Measurements from ENCODE around the gene DMD.

Gene DMD

GRCh38 chrX:31832263-31832662 is 1379.1 kb downstream of the DMD start:
- DNase-seq: no peak

DNA sequence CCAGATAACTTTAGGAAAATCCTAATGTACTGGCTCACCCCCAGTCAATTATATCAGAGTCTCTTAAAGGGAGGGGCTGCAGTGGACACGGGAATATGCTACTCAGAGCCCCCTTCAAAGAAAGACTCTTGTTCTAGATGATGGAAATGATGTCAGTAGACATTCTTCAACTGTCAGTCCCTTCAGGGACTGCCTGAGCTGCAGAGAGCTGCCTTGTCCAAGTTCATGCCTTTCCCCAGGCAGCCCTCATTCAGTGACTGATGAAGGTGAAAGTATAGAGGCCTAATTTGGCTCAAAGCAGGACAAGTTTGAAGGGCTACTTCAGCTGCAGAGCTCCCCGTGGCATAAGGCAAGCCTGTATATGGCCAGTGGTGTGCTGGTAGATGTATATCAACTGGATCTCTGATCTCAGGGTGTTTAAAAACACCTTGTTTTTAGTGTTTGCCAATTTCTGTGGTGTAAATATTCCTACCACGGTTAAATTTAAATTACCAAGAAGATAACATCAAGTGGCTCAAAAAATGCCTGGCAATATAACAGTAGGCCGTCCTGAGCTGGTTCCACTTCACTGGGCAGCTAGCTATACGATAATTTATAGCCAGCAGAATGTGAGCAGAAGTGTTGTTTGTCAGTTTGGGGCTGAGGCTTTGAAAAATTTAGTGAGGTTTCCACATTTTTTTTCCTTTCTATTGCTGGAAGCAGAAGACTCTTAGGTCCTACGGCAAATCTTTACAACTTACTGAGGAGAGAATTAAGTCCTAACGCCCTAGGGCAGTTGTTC is 1390.7 kb downstream of the DMD start:
- DNase-seq: no peak

DNA sequence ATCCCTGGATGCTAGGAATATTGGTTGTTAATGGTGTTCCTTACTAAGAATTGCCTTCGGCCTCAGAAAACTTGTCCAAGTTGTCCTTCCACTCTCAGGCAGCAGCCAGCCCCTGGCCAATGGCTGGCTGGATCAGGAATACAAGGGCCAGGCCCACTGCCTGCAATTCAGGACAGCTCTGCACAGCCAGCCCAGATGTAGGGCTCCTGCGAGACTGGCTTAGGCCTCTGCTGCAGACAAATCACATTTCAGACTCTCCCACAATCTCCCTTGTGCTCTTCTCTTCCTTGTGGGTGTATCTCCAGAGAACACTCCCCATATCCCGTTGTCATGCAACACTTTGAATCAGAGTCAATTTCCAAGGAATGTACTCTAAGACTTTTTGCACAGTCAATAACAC is 1391.9 kb downstream of the DMD start:
- no peak for DNase-seq

DNA sequence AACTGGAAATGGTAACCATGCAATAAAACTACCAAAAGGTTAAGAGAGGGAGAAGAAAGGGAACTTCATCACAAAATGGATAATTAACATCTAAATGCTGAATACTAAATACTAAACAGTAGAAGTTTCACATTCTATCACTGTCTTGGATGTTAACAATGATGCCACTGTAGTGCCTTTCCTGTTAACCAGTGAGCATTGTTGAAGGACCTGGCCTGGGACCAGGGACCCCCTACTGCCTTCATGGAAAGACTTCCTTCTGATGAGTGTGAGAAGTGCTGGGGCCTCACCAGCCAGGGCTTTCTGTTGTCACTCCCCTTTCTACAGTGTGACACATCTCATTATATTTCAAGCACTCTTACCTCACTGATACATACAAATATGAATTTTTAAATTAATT is 1400.2 kb downstream of the DMD start:
- DNase-seq: no peak

DNA sequence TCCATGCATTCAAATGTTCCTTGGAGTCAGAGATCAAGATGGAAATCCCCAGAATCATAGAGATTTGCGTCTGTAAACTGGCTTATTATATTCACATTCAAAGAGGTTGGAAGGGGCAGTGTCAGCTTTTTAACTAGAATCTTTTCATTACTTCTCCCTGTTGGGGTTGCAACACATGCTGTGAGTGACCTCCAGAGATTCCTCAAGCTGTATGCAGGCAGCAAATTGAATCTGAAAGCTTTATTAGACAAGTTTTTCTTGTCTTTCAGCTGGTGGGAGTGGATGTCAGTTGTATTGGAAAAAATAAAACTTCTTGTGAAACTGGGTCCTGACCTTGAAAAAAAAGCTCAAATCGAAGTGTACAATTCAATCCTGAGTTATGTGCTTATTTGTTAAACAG is 1403.0 kb downstream of the DMD start:
- no peak for DNase-seq

GRCh38 chrX:31807165-31807564 is 1404.2 kb downstream of the DMD start:
- no peak for DNase-seq

DNA sequence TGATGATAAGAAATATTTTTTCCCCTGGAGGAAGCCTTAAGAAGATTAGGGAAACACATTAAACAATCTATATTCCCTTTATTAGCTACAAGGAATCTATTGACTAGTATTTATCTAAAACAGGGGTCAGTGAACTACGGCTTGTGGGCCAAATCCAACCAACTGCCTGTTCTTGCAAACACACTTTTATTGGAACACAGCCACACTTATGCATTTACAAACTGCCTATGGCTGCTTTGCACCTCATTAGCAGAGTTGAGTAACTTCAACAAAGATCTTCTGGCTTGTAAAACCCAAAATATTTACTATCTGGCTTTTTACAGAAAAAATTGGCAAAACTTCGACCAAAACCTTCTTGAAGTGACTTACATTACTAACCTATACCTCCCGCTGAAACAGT is 1405.6 kb downstream of the DMD start:
- DNase-seq: no peak

DNA sequence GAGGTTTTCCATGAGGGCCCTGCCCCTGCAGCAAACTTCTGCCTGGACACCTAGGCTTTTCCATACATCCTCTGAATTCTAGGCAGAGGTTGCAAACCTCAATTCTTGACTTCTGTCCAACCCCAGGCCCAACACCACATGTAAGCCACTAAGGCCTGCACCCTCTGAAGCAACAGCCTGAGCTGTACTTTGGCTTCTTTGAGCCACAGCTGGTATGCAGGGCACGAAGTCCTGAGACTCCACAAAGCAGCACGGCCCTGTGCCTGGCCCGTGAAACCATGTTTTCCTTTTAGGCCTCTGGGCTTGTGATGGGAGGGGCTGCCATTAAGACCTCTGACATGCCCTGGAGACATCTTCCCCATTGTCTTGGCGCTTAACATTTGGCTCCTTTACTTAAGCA is 1411.1 kb downstream of the DMD start:
- DNase-seq: no peak

- DNase-seq: no peak
Observed at GRCh38 chrX:31796624-31797023, 1414.7 kb downstream of the DMD start.

- no peak for DNase-seq
Observed at GRCh38 chrX:31747411-31747810, 1463.9 kb downstream of the DMD start.

GRCh38 chrX:31743004-31743403 is 1468.3 kb downstream of the DMD start:
- DNase-seq: no peak

GRCh38 chrX:31717474-31717873 is 1493.9 kb downstream of the DMD start:
- DNase-seq: no peak

- no peak for DNase-seq
Observed at GRCh38 chrX:31715675-31716074, 1495.7 kb downstream of the DMD start.

DNA sequence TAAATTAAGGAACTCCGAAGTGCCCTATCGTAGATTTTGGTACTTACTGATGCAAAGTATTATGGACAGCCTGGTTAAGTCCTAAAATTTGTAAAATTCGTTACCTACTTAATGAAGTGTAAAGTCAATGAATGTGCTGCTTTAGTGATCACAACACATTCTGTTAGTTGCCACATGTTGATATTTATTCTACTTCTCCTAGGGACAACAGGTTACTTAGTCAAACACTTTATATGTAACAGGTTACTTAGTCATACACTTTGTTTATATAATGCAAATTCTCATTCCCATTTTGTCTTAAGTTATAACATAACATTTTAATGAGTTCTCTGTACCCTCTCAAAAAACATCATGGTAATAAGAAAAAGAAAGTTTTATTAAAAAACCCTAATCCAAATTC is 1496.6 kb downstream of the DMD start:
- no peak for DNase-seq

DNA sequence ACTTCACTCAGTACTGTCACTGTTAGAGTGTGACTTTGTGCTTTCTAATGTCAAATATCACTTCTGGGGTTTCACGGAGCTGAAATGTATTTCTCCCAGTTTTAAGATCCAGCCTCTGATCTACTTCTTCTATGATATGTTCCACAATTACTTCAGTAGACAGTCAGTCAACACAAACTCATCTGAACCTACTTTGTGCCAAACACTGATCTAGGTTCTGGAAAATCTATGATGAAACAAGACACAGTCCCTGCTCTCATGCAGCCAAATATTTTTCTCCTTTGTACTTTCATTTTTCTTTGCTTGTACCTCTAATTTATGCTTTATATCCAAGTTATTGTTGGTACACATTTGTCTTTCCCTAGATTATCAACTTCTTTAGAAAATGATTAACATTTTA is 1498.2 kb downstream of the DMD start:
- no peak for DNase-seq

DNA sequence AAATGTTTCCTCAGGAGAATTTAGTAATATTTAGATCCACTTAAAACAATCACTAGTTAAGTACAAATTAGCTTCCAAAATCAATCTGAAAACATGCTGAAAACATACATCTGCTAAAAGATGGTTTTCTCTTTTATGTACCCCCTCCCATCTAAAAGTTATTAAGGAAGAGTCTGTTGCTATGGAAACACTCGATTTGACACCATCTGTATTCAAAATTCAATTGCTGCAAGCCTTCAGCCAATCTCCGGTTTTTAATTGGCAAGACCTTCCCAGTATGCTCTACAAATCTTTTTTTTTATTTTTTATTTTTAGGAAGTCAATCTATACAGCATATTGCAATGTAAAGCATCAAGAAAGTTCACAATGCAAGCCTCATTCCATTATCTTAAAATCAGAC is 1500.2 kb downstream of the DMD start:
- no peak for DNase-seq

DNA sequence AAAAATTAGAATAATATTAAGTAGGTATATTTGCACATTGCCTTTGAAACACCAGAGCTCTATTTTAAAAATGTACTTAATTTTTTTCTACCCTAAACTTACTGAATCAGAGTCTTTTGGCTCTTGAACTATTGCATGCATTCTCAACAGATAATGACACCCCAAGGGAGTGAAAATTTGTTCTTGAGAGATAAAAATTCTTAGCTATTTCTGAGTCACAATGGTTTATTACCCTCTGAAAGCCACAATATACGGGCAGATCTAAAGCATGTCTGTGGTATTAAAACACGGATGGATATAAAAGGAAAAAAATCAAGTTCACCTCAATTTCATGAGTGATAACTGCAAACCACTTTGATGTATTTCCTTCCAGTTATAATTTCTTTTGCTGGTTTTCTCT is 1503.2 kb downstream of the DMD start:
- no peak for DNase-seq

DNA sequence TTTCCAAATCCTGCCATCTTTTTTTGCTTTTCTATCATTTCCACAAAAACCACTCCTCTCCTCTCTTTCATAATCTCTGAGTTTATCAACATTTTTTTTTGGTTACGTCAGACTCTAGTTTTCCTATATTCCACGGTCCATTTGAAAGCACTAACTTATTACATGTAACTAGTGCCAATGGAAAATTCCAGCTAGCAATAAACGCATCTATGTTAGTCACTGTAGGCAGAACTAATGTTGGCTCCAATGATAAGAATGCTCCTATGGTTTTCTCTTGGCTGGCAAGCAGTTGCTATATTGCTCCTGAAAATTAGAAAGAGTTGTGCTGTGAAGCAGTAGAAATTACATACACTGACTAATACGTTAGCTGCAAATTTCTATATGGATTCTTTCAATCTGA is 1504.9 kb downstream of the DMD start:
- DNase-seq: no peak

DNA sequence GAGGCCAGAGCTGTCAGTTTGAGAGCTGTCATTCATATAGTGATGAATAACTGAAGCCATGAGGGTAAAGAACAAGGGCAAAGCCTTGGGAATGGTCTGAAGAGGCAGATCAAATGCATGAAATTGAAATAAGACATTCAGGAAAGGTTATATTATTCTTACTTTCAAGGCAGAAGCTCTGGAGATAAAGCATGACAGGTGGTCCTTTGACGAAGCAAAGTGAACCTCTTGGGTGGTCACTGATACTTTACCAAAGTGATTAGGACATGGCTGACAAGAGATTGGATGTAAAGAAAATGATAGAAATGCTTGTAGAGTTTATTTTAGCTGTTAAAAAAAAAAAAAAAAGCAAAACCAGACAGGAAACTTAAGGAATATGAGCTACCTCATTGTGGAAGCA is 1505.5 kb downstream of the DMD start:
- no peak for DNase-seq

GRCh38 chrX:31704938-31705337 is 1506.4 kb downstream of the DMD start:
- no peak for DNase-seq

- DNase-seq: no peak
Observed at GRCh38 chrX:31702222-31702621, 1509.1 kb downstream of the DMD start.

DNA sequence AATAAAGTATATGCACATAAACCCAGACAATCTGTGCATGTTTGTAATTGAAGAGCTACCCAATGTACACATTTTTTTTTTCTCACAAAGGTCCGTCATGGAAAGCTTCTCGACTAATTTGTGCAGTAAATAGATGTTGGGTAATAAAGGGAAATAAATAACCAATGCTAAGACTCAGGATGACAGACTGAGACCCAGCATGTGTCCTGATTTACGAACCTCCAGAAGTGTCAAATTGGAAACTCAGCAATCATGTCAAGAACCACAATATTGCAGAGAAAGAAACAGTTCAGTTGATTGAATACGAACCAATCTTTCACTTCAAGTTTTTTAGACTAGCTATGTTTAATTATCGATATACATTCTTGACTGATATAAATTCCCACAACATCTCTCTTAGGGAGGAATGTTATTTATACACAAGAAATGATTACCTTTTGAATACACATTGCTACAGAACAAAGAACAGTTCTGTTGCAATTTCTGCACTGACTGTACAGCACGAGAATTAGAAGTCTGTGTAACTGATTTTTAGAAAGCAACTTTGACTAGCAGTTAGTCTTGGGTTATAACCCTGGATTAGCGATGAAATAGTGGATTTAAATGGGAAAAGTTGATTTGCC is 1513.9 kb downstream of the DMD start:
- DNase-seq: no peak

- DNase-seq: no peak
Observed at GRCh38 chrX:31679861-31680260, 1531.5 kb downstream of the DMD start.

GRCh38 chrX:31670245-31670644 is 1541.1 kb downstream of the DMD start:
- no peak for DNase-seq

- no peak for DNase-seq
Observed at GRCh38 chrX:31665454-31665853, 1545.9 kb downstream of the DMD start.

Measured in NCI-H2081 treated with DMSO at 0.1 percent for 48 hours (cell line).